IMR-90 (cell line): ENCODE data around the gene C3orf38. TPM values are rescaled to one million over a fixed set of nuclear protein-coding genes. Genes with fewer than 3 reads are reported as not detected.

ENCODE experiments used
- ATAC-seq: fragments of 200-7000 bp; cut with Tn5 transposase; 2 replicates; pipeline ENCODE4 v1.9.1; 2020; ENCODE audit warnings: low read depth, mild to moderate bottlenecking, moderate library complexity
- BruUV-seq: library from RNA; stranded (reverse); fragments of 400-500 nt; replicated peaks from 2 replicates; lab custom pipeline; 2021; lab: Mats Ljungman, UMichigan
- CTCF ChIA-PET: fragments of 300-600 bp; formaldehyde crosslinking; extraction: SDS; loops from one replicate; lab custom pipeline; 2021; ENCODE audit warnings: antibody characterized with exemption; lab: Yijun Ruan, JAX
- POLR2A ChIA-PET: fragments of 300-600 bp; sonication (Branson Sonifier 250); formaldehyde crosslinking; loops from one replicate; lab custom pipeline; 2022; ENCODE audit warnings: antibody characterized with exemption; ENCODE audit not compliant: unreplicated experiment; lab: Charles Lee
- DNase-seq: peaks from one replicate; pipeline ENCODE4 v3.0.0; 2013
- H2AFZ ChIP-seq: replicated peaks from 2 replicates; pipeline ENCODE3; 2013; ENCODE audit warnings: low read length, mild to moderate bottlenecking; ENCODE audit not compliant: poor library complexity
- H2AK5ac ChIP-seq: 2 replicates; pipeline ENCODE4 v1.6.1; 2013; ENCODE audit warnings: low read depth, low read length, inconsistent platforms
- H2AK9ac ChIP-seq: replicated peaks from 2 replicates; pipeline ENCODE3; 2013; ENCODE audit warnings: mild to moderate bottlenecking, low read depth, low read length, moderate library complexity; ENCODE audit not compliant: poor library complexity
- H2BK120ac ChIP-seq: 2 replicates; pipeline ENCODE4 v1.6.1; 2013; ENCODE audit warnings: low read depth, low read length, inconsistent platforms
- H2BK15ac ChIP-seq: 3 replicates; pipeline ENCODE4 v1.6.1; 2013; ENCODE audit warnings: low read depth, low read length, inconsistent platforms
- H2BK20ac ChIP-seq: 2 replicates; pipeline ENCODE4 v1.6.1; 2013; ENCODE audit warnings: low read depth, mild to moderate bottlenecking, inconsistent platforms, low read length, moderate library complexity
- H2BK5ac ChIP-seq: 2 replicates; pipeline ENCODE4 v1.6.1; 2013; ENCODE audit warnings: mild to moderate bottlenecking, low read depth, low read length, inconsistent platforms; ENCODE audit not compliant: poor library complexity, severe bottlenecking
- H3K14ac ChIP-seq: replicated peaks from 2 replicates; pipeline ENCODE4 v1.6.1; 2013; ENCODE audit warnings: low read depth, low read length, inconsistent platforms
- H3K18ac ChIP-seq: 2 replicates; pipeline ENCODE4 v1.6.1; 2013; ENCODE audit warnings: low read depth, low read length, control low read depth
- H3K23ac ChIP-seq: 2 replicates; pipeline ENCODE4 v1.6.1; 2013; ENCODE audit warnings: low read depth, low read length, inconsistent platforms
- H3K27ac ChIP-seq: 2 replicates; pipeline ENCODE4 v1.5.1; 2013; ENCODE audit warnings: mild to moderate bottlenecking, control low read depth, low read length; ENCODE audit not compliant: insufficient read depth
- H3K27me3 ChIP-seq: 2 replicates; pipeline ENCODE4 v1.6.1; 2013; ENCODE audit warnings: low read length; ENCODE audit not compliant: control insufficient read depth, insufficient read depth
- H3K36me3 ChIP-seq: 2 replicates; pipeline ENCODE4 v1.6.1; 2013; ENCODE audit warnings: low read length, mixed read lengths; ENCODE audit not compliant: control insufficient read depth, insufficient read depth
- H3K4ac ChIP-seq: 2 replicates; pipeline ENCODE4 v1.6.1; 2013; ENCODE audit warnings: low read depth, low read length, inconsistent platforms
- H3K4me1 ChIP-seq: 2 replicates; pipeline ENCODE4 v1.6.1; 2013; ENCODE audit warnings: low read length, mixed read lengths; ENCODE audit not compliant: control insufficient read depth, insufficient read depth
- H3K4me2 ChIP-seq: 2 replicates; pipeline ENCODE4 v1.6.1; 2013; ENCODE audit warnings: low read depth, mild to moderate bottlenecking, control low read depth, low read length, moderate library complexity
- H3K4me3 ChIP-seq: 2 replicates; pipeline ENCODE4 v1.5.1; 2013; ENCODE audit warnings: low read depth, mild to moderate bottlenecking, control low read depth, low read length, moderate library complexity; ENCODE audit not compliant: insufficient read depth
- H3K56ac ChIP-seq: 2 replicates; pipeline ENCODE4 v1.6.1; 2013; ENCODE audit warnings: low read length, inconsistent platforms; ENCODE audit not compliant: insufficient read depth; ENCODE audit errors: extremely low read depth
- H3K79me1 ChIP-seq, 2 experiments: 2 replicates each; pipeline ENCODE4 v1.6.1; 2013; ENCODE audit warnings: low read length in 2 of 2, inconsistent platforms in 1 of 2, low read depth in 1 of 2
- H3K9ac ChIP-seq: 2 replicates; pipeline ENCODE4 v1.6.1; 2013; ENCODE audit warnings: low read depth, low read length, control low read depth
- H3K9me1 ChIP-seq: 2 replicates; pipeline ENCODE4 v1.6.1; 2013; ENCODE audit warnings: low read length, inconsistent platforms; ENCODE audit not compliant: insufficient read depth
- H3K9me3 ChIP-seq: 2 replicates; pipeline ENCODE4 v1.6.1; 2013; ENCODE audit warnings: low read length; ENCODE audit not compliant: control insufficient read depth, insufficient read depth
- H4K20me1 ChIP-seq: 2 replicates; pipeline ENCODE4 v1.6.1; 2013; ENCODE audit warnings: low read length, inconsistent platforms; ENCODE audit not compliant: insufficient read depth
- H4K5ac ChIP-seq: 2 replicates; pipeline ENCODE4 v1.6.1; 2013; ENCODE audit warnings: mild to moderate bottlenecking, low read depth, low read length, control low read depth
- H4K8ac ChIP-seq, 2 experiments: 2 replicates each; pipeline ENCODE4 v1.6.1; 2013; ENCODE audit warnings: low read depth in 2 of 2, low read length in 2 of 2, control low read depth in 1 of 2, inconsistent platforms in 1 of 2
- H4K91ac ChIP-seq: 2 replicates; pipeline ENCODE4 v1.6.1; 2013; ENCODE audit warnings: low read depth, low read length, inconsistent platforms; ENCODE audit not compliant: insufficient read depth
- BHLHE40 ChIP-seq: fragments of 150-350 bp; IDR thresholded peaks from 2 replicates; pipeline ENCODE4 v1.6.1; 2016; ENCODE audit warnings: mild to moderate bottlenecking, low read depth, low read length
- CEBPB ChIP-seq: IDR thresholded peaks from 2 replicates; pipeline ENCODE4 v1.6.1; 2012; ENCODE audit warnings: low read depth, low read length, improper control_type of control experiment
- CHD1 ChIP-seq: IDR thresholded peaks from 2 replicates; pipeline ENCODE4 v1.6.1; 2012; ENCODE audit warnings: low read depth, low read length, improper control_type of control experiment
- ELK1 ChIP-seq: fragments of 150-350 bp; IDR thresholded peaks from 2 replicates; pipeline ENCODE4 v1.6.1; 2016; ENCODE audit warnings: low read depth, mild to moderate bottlenecking, low read length, moderate library complexity, borderline replicate concordance
- MAFK ChIP-seq: IDR thresholded peaks from 2 replicates; pipeline ENCODE4 v1.6.1; 2012; ENCODE audit warnings: low read depth, low read length, improper control_type of control experiment
- MAZ ChIP-seq: IDR thresholded peaks from 2 replicates; pipeline ENCODE4 v1.6.1; 2012; ENCODE audit warnings: low read depth, mild to moderate bottlenecking, low read length, improper control_type of control experiment, moderate library complexity, borderline replicate concordance
- MXI1 ChIP-seq: IDR thresholded peaks from 2 replicates; pipeline ENCODE4 v1.6.1; 2012; ENCODE audit warnings: low read depth, mild to moderate bottlenecking, low read length, moderate library complexity, borderline replicate concordance
- POLR2A ChIP-seq: IDR thresholded peaks from 2 replicates; pipeline ENCODE4 v1.6.1; 2012; ENCODE audit warnings: mild to moderate bottlenecking, low read depth, low read length
- RAD21 ChIP-seq: IDR thresholded peaks from 2 replicates; pipeline ENCODE4 v1.6.1; 2012; ENCODE audit warnings: low read length, improper control_type of control experiment
- RCOR1 ChIP-seq: IDR thresholded peaks from 2 replicates; pipeline ENCODE4 v1.6.1; 2012; ENCODE audit warnings: mild to moderate bottlenecking, low read length, improper control_type of control experiment; ENCODE audit not compliant: insufficient replicate concordance
- RFX5 ChIP-seq: IDR thresholded peaks from 2 replicates; pipeline ENCODE4 v1.8.0; 2012; ENCODE audit warnings: low read depth, mild to moderate bottlenecking, low read length, moderate library complexity
- USF2 ChIP-seq: fragments of 150-350 bp; IDR thresholded peaks from 2 replicates; pipeline ENCODE4 v1.6.1; 2017; ENCODE audit warnings: mild to moderate bottlenecking, antibody characterized with exemption, low read length, low read depth
- WGBS, 2 experiments: methylation state at CpG; one replicate each; pipeline versions ENCODE4 v1.1.5 to v1.1.7; 2013; ENCODE audit warnings: missing lambda C conversion rate in 2 of 2; ENCODE audit not compliant: insufficient read length in 1 of 2; ENCODE audit errors: extremely low coverage in 2 of 2; 5-methylcytosine and 5-hydroxymethylcytosine counted together
- dilution Hi-C: fragments of 300-500 bp; cut with HindIII; formaldehyde crosslinking; loops from one replicate; pipeline ENCODE4 v1.14.3; 2018; ENCODE audit warnings: low sequenced_read_pairs; ENCODE audit not compliant: unreplicated experiment
- in situ Hi-C: fragments of 300-500 bp; cut with MboI; formaldehyde crosslinking; loops from 3 replicates; pipeline ENCODE4 v1.14.3; 2019; ENCODE audit warnings: low sequenced_read_pairs, inconsistent platforms, mixed read lengths
- intact Hi-C: fragments of 100-400 bp; cut with micrococcal nuclease; formaldehyde crosslinking; loops from 2 replicates; pipeline ENCODE4 v1.10.0; 2022
- polyA plus RNA-seq, 3 experiments: library from polyadenylated mRNA; depleted of rRNA; stranded (reverse); fragments of >200 nt; gene quantifications; 2 replicates each; pipeline ENCODE4 v1.2.3, GENCODE V29; 2012; ENCODE audit warnings: low replicate concordance in 1 of 3
- total RNA-seq: library from RNA; depleted of rRNA; stranded (reverse); fragments of >200 nt; gene quantifications from 2 replicates; pipeline ENCODE4 v1.2.3, GENCODE V29; 2012

The C3orf38 gene
- total and polyA plus RNA-seq, 2 of the 4 experiments (the other 2 are of a cell fraction) = 11.1 to 16.7 TPM

GRCh38 chr3:88112289-88112688 lies 37.5 kb upstream of the C3orf38 start:
- WGBS, 2 experiments = no CpG with 5 or more reads among the region's 1 CpG
- no peak overlapping the region for H2BK120ac ChIP-seq
- H3K18ac ChIP-seq = no peak overlapping the region
- no peak overlapping the region for H2BK20ac ChIP-seq
- H3K27me3 ChIP-seq = no peaks in the 10 kb centered on the region
- H3K4me2 ChIP-seq = no peak overlapping the region
- no peak overlapping the region for H4K8ac ChIP-seq
- H4K20me1 ChIP-seq = peaks cover 10% of the 10 kb centered on the region; the same call in 1 of the 2 replicates
- no peak for ATAC-seq
- H3K4me1 ChIP-seq = no peaks in the 10 kb centered on the region
- no peak overlapping the region for H2AFZ ChIP-seq
- H3K4me3 ChIP-seq = no peak overlapping the region
- H2BK15ac ChIP-seq = no peak overlapping the region
- H3K9ac ChIP-seq = no peak overlapping the region
- H2AK9ac ChIP-seq = no peak overlapping the region
- H3K9me1 ChIP-seq = no peaks in the 10 kb centered on the region
- ChIA-PET CTCF (no interaction called here), POLR2A (no interaction called here)
- TF ChIP-seq MXI1 (no peak), BHLHE40 (no peak), RCOR1 (no peak), POLR2A (no peak), RAD21 (no peak), ELK1 (no peak), MAZ (no peak), CHD1 (no peak), CEBPB (no peak), USF2 (no peak), RFX5 (no peak), MAFK (no peak)
- no peak overlapping the region for H4K5ac ChIP-seq
- H3K4ac ChIP-seq = no peak overlapping the region
- no peak overlapping the region for H2AK5ac ChIP-seq
- intact Hi-C loops (loop anchor here (2.0 to 5.0 kb wide), 5 partner anchors 40 to 813 kb away; partner anchors contain the start of genes CGGBP1 and ZNF654), in situ Hi-C loops (no loop called here), dilution Hi-C loops (no loop called here)
- no peak overlapping the region for H3K14ac ChIP-seq
- no peak overlapping the region for H3K27ac ChIP-seq
- no peaks in the 10 kb centered on the region for H3K36me3 ChIP-seq
- BruUV-seq = no TSS peak
- peaks cover 10 to 23% of the 10 kb centered on the region in 2 experiments for H3K79me1 ChIP-seq
- no peaks in the 10 kb centered on the region for H3K9me3 ChIP-seq
- H3K23ac ChIP-seq = no peak overlapping the region
- DNase-seq = no peak
- no peak overlapping the region for H4K91ac ChIP-seq
- H2BK5ac ChIP-seq = no peak overlapping the region
- no peak overlapping the region for H3K56ac ChIP-seq
